Naive thymus-derived CD8-positive, alpha-beta T cell (primary cell): ENCODE results near the gene ANKHD1. TPM values are rescaled to one million over a fixed set of nuclear protein-coding genes. Genes with fewer than 3 reads are reported as not detected.
"Not testable (repeated sequence)": the region's sequence is repeated elsewhere in the genome, so short reads cannot be mapped to it uniquely, and the experiment has no call there.

ENCODE experiments used
- ATAC-seq, 2 donors: fragments of 150-1000 bp; cut with Tn5 transposase in 1 of 2; sonication (Bioruptor Pico), chemical (Tn5 transposase) in 1 of 2; 1 replicate in 1 of 2; 2 replicates in 1 of 2; pipeline ENCODE4 v1.10.0; 2021; ENCODE audit warnings: mild to moderate bottlenecking in 2 of 2, moderate library complexity in 2 of 2
- POLR2A ChIA-PET: fragments of 350-600 bp; sonication (Branson Sonifier 250); formaldehyde crosslinking; loops from one replicate; lab custom pipeline; 2021; ENCODE audit warnings: antibody characterized with exemption; lab: Charles Lee
- DNase-seq, 10 donors: peaks; one replicate each; pipeline versions ENCODE4 v3.0.0 to v3.0.0-alpha.2; 2020 to 2022
- H3K27ac Mint-ChIP-seq, 10 donors: one replicate each; pipeline ENCODE4 v1.8.0; 2020 to 2022; ENCODE audit warnings: mild to moderate bottlenecking in 10 of 10, mixed read lengths in 10 of 10, moderate library complexity in 4 of 10, inconsistent platforms in 1 of 10
- H3K27me3 Mint-ChIP-seq, 5 donors: one replicate each; pipeline ENCODE4 v1.8.0; 2021 to 2022; ENCODE audit warnings: mixed read lengths in 5 of 5
- H3K36me3 Mint-ChIP-seq, 3 donors: one replicate each; pipeline ENCODE4 v1.8.0; 2020 to 2022; ENCODE audit warnings: mixed read lengths in 3 of 3, mild to moderate bottlenecking in 2 of 3, inconsistent platforms in 1 of 3
- H3K4me1 Mint-ChIP-seq, 4 donors: one replicate each; pipeline ENCODE4 v1.8.0; 2021 to 2022; ENCODE audit warnings: mixed read lengths in 4 of 4
- H3K4me3 Mint-ChIP-seq, 10 donors: one replicate each; pipeline ENCODE4 v1.8.0; 2020 to 2022; ENCODE audit warnings: mild to moderate bottlenecking in 10 of 10, mixed read lengths in 10 of 10, moderate library complexity in 6 of 10, inconsistent platforms in 1 of 10
- H3K9me3 Mint-ChIP-seq, 9 donors: one replicate each; pipeline ENCODE4 v1.8.0; 2020 to 2022; ENCODE audit warnings: mixed read lengths in 9 of 9, mild to moderate bottlenecking in 3 of 9, inconsistent platforms in 1 of 9, moderate library complexity in 1 of 9
- polyA plus RNA-seq, 3 donors: library from polyadenylated mRNA; unstranded; fragments of 300-500 nt; fragmentation: Illumina TruSeq; gene quantifications; one replicate each; pipeline ENCODE4 v1.2.3, GENCODE V29; 2021
- total RNA-seq, 8 experiments: library from RNA in 2 of 8; stranded (reverse) in 2 of 8; gene quantifications; one replicate each; pipeline ENCODE4 v1.2.3 and lab custom pipeline; 2021 to 2026

The ANKHD1 gene
- total and polyA plus RNA-seq, 5 experiments from 2014 or later: 54.9 to 235 (median 82.8) TPM

GRCh38 chr5:140569197-140569596 is 167.6 kb downstream of the ANKHD1 start:
- Mint-ChIP-seq H3K4me1 (peaks cover 34 to 62% (median 59%) of the 10 kb centered on the region in 4 donors), H3K27ac (peak overlapping the region; percentile 93 to 99 (median 97)), H3K27me3 (no peaks in the 10 kb centered on the region), H3K9me3 (no peaks in the 10 kb centered on the region), H3K4me3 (peak overlapping the region; percentile 64 to 83 (median 78)), H3K36me3 (peaks cover 0 to 25% (median 10%) of the 10 kb centered on the region in 3 donors)
- DNase-seq (peak in 1 of 10 donors; percentile 28), ATAC-seq (no peak)
- POLR2A ChIA-PET: interaction anchor here (0.7 to 1.6 kb wide), 7 partner anchors 9 to 70 kb away, joined by 3 to 7 read pairs (median 4); partner anchors contain the start of genes CD14, SRA1 and TMCO6

DNA sequence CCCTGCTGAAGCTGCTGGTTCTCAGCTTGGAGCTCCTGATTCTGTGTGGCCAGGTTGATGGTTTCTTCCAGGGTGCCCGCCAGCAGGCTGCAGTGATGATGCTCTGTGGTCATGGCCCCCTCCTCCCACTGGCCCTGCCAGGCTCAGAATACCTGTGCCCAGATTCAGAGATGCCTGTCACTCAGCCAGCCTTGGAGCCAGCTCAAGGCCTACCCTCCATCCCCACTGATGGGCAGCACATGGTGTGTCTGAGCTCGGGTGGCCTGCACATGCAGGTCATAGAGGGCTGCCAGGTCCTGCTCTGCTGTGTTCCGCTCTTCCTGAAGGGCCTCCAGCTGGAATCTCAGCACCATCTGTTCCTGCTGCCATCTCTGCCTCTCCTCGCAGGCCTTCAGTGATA is 168.4 kb downstream of the ANKHD1 start:
- H3K27ac Mint-ChIP-seq: peak overlapping the region; percentile 93 to 99 (median 97)
- DNase-seq (no peak), ATAC-seq (no peak)
- H3K9me3 Mint-ChIP-seq: no peaks in the 10 kb centered on the region
- peak overlapping the region in 4 of 10 donors; percentile 15 to 72 (median 47) for H3K4me3 Mint-ChIP-seq
- no peaks in the 10 kb centered on the region for H3K27me3 Mint-ChIP-seq
- H3K4me1 Mint-ChIP-seq: peaks cover 33 to 53% (median 53%) of the 10 kb centered on the region in 4 donors
- H3K36me3 Mint-ChIP-seq: peaks cover 0 to 25% (median 10%) of the 10 kb centered on the region in 3 donors
- POLR2A ChIA-PET: interaction anchor here (0.7 to 1.6 kb wide), 6 partner anchors 8 to 69 kb away, joined by 3 to 7 read pairs (median 4); partner anchors contain the start of genes CD14, SRA1 and TMCO6

DNA sequence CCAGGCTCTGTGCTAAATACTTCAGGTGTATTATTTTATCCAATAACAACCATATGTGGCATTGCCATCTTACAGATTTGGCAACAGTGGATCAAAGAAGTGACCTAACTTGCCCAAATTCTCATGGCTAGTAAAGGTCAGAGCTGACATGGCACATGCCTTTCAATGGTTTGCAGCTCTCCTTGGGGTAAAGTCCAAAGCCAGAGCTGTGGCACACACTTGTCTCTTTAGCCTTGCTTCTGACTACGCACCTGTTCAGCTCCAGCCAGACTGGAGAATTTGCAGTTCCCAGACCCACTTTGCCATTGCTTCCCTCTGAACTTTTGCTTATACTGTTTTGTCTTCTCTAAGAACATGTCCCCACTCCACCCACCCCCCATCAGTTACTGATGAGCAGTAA is 168.9 kb downstream of the ANKHD1 start:
- POLR2A ChIA-PET: interaction anchor here (1.1 to 1.2 kb wide), 2 partner anchors 18 to 22 kb away, joined by 3 to 4 read pairs; no protein-coding TSS in a partner anchor
- DNase-seq: no peak

GRCh38 chr5:140571105-140571504 is 169.5 kb downstream of the ANKHD1 start:
- Mint-ChIP-seq H3K4me3 (peak overlapping the region in 1 of 10 donors; percentile 8), H3K9me3 (no peaks in the 10 kb centered on the region), H3K4me1 (peaks cover 26 to 45% (median 42%) of the 10 kb centered on the region in 4 donors), H3K36me3 (peaks cover 0 to 25% (median 10%) of the 10 kb centered on the region in 3 donors), H3K27me3 (no peaks in the 10 kb centered on the region), H3K27ac (peak overlapping the region in 7 of 10 donors; percentile 32 to 98 (median 73))
- POLR2A ChIA-PET: no interaction called here
- no peak for ATAC-seq
- DNase-seq: no peak

More for the DNA sequence above, 168.9 kb downstream of the ANKHD1 start:
- Mint-ChIP-seq H3K4me3 (peak overlapping the region in 4 of 10 donors; percentile 15 to 72 (median 47)), H3K27me3 (no peaks in the 10 kb centered on the region), H3K4me1 (peaks cover 30 to 49% (median 49%) of the 10 kb centered on the region in 4 donors), H3K9me3 (no peaks in the 10 kb centered on the region), H3K36me3 (peaks cover 0 to 25% (median 10%) of the 10 kb centered on the region in 3 donors), H3K27ac (peak overlapping the region in 9 of 10 donors; percentile 96 to 99 (median 97))
- ATAC-seq: no peak

- POLR2A ChIA-PET: no interaction called here
- H3K36me3 Mint-ChIP-seq: peaks cover 0 to 8% (median 0%) of the 10 kb centered on the region in 3 donors
- ATAC-seq (no peak), DNase-seq (no peak)
- no peaks in the 10 kb centered on the region for H3K27me3 Mint-ChIP-seq
- no peak overlapping the region for H3K27ac Mint-ChIP-seq
- H3K4me3 Mint-ChIP-seq: no peak overlapping the region
- no peaks in the 10 kb centered on the region for H3K9me3 Mint-ChIP-seq
- peaks cover 13 to 28% (median 26%) of the 10 kb centered on the region in 4 donors for H3K4me1 Mint-ChIP-seq
Observed at GRCh38 chr5:140573683-140574082, 172.1 kb downstream of the ANKHD1 start.

DNA sequence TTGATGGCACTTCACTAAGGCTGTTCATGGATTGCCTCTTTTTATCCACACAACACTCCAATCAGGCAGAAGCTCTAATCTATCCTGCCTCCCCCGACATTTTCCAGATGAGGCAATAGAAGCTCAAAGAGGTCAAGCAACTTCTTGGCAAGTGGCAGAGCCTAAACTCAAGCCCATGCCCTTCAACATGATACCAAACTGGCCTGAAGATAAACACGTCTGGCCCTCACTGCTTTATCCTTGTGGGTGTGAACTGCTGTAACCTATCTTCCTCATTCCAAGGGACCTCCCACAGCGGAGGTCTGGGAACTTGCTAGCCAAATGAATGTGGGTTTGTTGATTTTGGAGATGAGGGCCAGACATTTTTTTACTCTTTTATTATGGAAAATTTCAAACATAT is 172.5 kb downstream of the ANKHD1 start:
- ATAC-seq: no peak
- no peaks in the 10 kb centered on the region for H3K9me3 Mint-ChIP-seq
- H3K27ac Mint-ChIP-seq: peak overlapping the region in 2 of 10 donors; percentile 10 to 60

DNA sequence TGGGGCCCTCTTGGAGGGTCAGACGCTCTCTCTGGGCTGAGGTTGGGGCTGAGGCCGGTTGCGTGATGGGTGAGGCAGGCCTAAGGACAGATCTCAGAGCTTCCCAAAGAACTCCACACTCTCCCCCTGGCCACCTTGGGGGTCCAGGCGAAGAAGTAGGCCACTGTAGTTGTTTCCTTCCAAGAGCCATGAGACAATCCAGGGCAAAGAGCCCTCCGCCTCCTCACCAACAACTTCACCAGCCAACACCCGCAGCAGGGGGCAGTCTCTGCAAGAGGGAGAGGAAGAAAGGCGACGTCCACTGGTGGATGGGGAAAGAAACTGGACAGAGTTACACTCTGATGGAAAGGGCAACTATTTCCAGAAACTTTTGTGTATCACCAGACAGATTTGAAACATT is 173.7 kb downstream of the ANKHD1 start:
- Mint-ChIP-seq H3K27ac (peak overlapping the region in 1 of 10 donors; percentile 48), H3K9me3 (no peaks in the 10 kb centered on the region), H3K36me3 (peaks cover 0 to 6% (median 0%) of the 10 kb centered on the region in 3 donors), H3K4me3 (no peak overlapping the region), H3K27me3 (peaks cover 0 to 2% (median 0%) of the 10 kb centered on the region in 5 donors), H3K4me1 (peaks cover 4 to 12% (median 9%) of the 10 kb centered on the region in 4 donors)
- ATAC-seq (no peak), DNase-seq (no peak)
- POLR2A ChIA-PET: interaction anchor here (0.6 to 1.5 kb wide), 2 partner anchors 9 to 29 kb away, joined by 3 to 4 read pairs; no protein-coding TSS in a partner anchor

More for the DNA sequence above, 172.5 kb downstream of the ANKHD1 start:
- Mint-ChIP-seq H3K4me3 (no peak overlapping the region), H3K27me3 (no peaks in the 10 kb centered on the region), H3K36me3 (peaks cover 0 to 8% (median 0%) of the 10 kb centered on the region in 3 donors), H3K4me1 (peaks cover 9 to 24% (median 21%) of the 10 kb centered on the region in 4 donors)
- DNase-seq: no peak
- POLR2A ChIA-PET: no interaction called here

DNA sequence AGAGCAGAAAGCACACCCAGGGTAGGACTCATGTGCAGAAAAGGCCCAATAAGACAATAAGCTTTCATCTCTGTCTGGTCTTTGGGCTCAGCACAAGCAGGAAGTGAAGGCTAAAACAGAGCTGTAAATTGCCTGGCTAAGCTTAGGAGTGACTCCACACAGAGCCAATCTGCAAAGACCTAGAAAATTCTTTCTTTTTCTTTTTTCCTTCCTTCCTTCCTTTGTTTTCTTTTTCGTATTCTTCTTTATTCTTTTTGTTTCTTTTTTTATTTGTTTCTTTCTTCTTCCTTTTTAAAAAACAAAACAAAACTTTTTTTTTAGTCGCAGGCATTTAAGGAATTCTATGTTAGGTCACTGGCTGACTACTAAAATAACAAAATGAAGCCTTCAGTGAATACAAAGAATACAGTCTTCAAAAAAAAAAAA is 175.2 kb downstream of the ANKHD1 start:
- ATAC-seq (peak; percentile 65 to 78), DNase-seq (no peak)
- Mint-ChIP-seq H3K4me1 (peaks cover 3 to 8% (median 7%) of the 10 kb centered on the region in 4 donors), H3K27ac (peak overlapping the region in 4 of 10 donors; percentile 7 to 43 (median 20)), H3K9me3 (no peaks in the 10 kb centered on the region), H3K27me3 (peaks cover 0 to 9% (median 4%) of the 10 kb centered on the region in 5 donors), H3K4me3 (peak overlapping the region in 1 of 10 donors; percentile 24), H3K36me3 (peaks cover 0 to 5% (median 0%) of the 10 kb centered on the region in 3 donors)
- POLR2A ChIA-PET: interaction anchor here (1.5 kb wide), 1 partner anchor 11 kb away, joined by 3 read pairs; no protein-coding TSS in a partner anchor

DNA sequence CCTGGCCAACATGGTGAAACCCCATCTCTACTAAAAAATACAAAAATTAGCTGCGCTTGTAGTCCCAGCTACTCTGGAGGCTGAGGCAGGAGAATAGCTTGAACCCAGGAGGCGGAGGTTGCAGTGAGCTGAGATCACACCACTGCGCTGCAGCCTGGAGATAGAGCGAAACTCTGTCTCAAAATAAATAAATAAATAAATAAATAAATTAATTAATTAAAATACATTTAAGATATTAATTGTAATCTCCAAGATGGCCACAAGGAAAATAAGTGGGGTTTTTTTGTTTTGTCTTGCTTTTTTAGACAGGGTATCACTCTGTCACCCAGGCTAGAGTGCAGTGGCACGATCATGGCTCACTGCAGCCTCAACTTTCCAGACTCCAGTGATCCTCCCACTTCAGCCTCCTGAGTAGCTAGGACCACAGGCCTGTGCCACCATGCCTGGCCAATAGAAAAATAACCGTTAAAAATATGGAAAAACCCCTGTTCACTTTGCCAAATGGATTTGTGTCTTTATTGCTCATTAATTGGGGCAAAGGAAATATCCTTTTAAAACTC is 177.6 kb downstream of the ANKHD1 start:
- H3K4me3 Mint-ChIP-seq, DNase-seq, H3K4me1 Mint-ChIP-seq, ATAC-seq, H3K27ac Mint-ChIP-seq, POLR2A ChIA-PET: not testable (repeated sequence)
- H3K27me3 Mint-ChIP-seq: peaks cover 4 to 20% (median 9%) of the 10 kb centered on the region in 5 donors
- peaks cover 0 to 13% (median 4%) of the 10 kb centered on the region in 3 donors for H3K36me3 Mint-ChIP-seq
- peaks cover 0 to 11% (median 6%) of the 10 kb centered on the region in 9 donors for H3K9me3 Mint-ChIP-seq

DNA sequence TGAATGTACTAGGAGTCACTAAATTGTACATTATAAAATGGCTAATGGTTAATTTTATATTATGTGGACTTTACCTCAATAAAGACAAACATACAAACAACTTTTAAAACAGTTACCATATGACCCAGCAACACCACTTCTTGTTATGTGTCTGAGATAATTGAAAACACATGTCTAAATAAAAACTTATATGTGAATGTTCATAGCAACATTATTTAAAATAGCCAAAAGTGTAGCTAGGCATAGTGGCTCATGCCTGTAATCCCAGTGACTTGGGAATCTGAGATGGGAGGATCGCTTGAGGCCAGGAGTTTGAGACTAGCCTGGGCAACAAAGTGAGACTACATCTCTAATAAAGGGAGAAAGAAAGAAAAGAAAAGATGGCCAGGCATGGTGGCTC is 185.9 kb downstream of the ANKHD1 start:
- Mint-ChIP-seq H3K27ac (no peak overlapping the region), H3K4me3 (no peak overlapping the region), H3K36me3 (peaks cover 0 to 8% (median 4%) of the 10 kb centered on the region in 3 donors), H3K4me1 (no peaks in the 10 kb centered on the region), H3K9me3 (peaks cover 0 to 11% (median 5%) of the 10 kb centered on the region in 9 donors), H3K27me3 (peaks cover 0 to 10% (median 7%) of the 10 kb centered on the region in 5 donors)
- ATAC-seq (no peak), DNase-seq (no peak)
- POLR2A ChIA-PET: no interaction called here

GRCh38 chr5:140588311-140589070 is 186.9 kb downstream of the ANKHD1 start:
- DNase-seq (no peak), ATAC-seq (no peak)
- Mint-ChIP-seq H3K9me3 (peaks cover 0 to 5% (median under 1%) of the 10 kb centered on the region in 9 donors), H3K36me3 (peaks cover 0 to 6% (median under 1%) of the 10 kb centered on the region in 3 donors), H3K4me3 (no peak overlapping the region), H3K27me3 (peaks cover 0 to 4% (median under 1%) of the 10 kb centered on the region in 5 donors), H3K4me1 (no peaks in the 10 kb centered on the region), H3K27ac (peak overlapping the region in 1 of 10 donors; percentile 6)
- POLR2A ChIA-PET: no interaction called here
